ENCODE measurements around the gene ERCC1. TPM values are rescaled to one million over a fixed set of nuclear protein-coding genes. Genes with fewer than 3 reads are reported as not detected.

ERCC1 gene
- total RNA-seq, 1 donor from 2014 or later = 67.1 TPM

GRCh38 chr19:45470762-45471081 is 47.0 kb upstream of the ERCC1 start:
- no peaks in the 10 kb centered on the region for H3K27me3 ChIP-seq (ENCODE audit: control insufficient read depth, insufficient read depth, low read length)
- TF ChIP-seq, protein P1, sequence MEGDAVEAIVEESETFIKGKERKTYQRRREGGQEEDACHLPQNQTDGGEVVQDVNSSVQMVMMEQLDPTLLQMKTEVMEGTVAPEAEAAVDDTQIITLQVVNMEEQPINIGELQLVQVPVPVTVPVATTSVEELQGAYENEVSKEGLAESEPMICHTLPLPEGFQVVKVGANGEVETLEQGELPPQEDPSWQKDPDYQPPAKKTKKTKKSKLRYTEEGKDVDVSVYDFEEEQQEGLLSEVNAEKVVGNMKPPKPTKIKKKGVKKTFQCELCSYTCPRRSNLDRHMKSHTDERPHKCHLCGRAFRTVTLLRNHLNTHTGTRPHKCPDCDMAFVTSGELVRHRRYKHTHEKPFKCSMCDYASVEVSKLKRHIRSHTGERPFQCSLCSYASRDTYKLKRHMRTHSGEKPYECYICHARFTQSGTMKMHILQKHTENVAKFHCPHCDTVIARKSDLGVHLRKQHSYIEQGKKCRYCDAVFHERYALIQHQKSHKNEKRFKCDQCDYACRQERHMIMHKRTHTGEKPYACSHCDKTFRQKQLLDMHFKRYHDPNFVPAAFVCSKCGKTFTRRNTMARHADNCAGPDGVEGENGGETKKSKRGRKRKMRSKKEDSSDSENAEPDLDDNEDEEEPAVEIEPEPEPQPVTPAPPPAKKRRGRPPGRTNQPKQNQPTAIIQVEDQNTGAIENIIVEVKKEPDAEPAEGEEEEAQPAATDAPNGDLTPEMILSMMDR (IDR thresholded peaks at IDR 0.05; ENCODE audit: insufficient read depth, low read length, poor library complexity, severe bottlenecking) = no peak
- DNase-seq (ENCODE audit: low read depth) = no peak
- no peak overlapping the region for H3K4me3 ChIP-seq (ENCODE audit: low read depth, low read length)
- no peaks in the 10 kb centered on the region for H3K36me3 ChIP-seq (ENCODE audit: control insufficient read depth, insufficient read depth, low read length)

DNA sequence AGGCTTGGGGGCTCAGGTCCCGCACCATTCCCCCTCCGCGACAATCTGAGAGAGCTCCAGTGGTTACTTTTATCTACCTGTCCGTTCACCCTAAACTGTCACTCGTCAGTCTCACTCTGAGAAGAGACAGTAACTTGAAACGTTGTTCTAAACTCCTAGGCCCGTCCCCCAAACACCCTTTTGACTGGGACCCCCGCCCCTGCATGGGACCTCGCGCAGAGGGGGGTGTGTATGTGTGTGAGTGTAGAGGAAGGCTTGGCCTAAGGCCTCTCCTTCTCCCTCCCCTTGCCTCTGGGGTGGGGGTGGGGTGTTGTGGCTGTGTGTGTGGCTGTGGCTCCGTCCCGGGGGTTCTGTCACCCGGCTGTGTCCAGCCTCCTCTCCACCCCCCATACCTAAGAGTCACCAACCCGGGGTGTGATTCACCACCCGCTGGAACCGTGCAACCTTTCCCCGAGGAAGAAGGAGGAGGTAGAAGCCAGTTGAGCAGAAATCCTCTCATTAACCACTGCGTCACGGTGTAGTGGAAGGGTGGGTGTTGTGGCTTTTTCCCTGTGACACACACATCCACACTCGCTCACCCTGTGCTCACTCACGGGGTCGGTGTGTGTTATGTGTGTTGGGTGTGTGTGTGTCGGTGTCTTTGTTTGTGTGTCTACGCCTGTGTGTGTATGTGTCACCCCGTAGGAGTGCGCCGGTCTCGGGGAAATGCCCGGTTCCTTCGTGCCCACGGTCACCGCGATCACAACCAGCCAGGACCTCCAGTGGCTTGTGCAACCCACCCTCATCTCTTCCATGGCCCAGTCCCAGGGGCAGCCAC is 46.4 kb upstream of the ERCC1 start:
- TF ChIP-seq, protein P1 (IDR thresholded peaks at IDR 0.05; ENCODE audit: insufficient read depth, low read length, poor library complexity, severe bottlenecking) = no peak
- Histone ChIP-seq H3K27me3 (ENCODE audit: control insufficient read depth, insufficient read depth, low read length) (no peaks in the 10 kb centered on the region), H3K36me3 (ENCODE audit: control insufficient read depth, insufficient read depth, low read length) (no peaks in the 10 kb centered on the region), H3K4me3 (ENCODE audit: low read depth, low read length) (peak overlapping the region; percentile 59)
- no peak for DNase-seq (ENCODE audit: low read depth)

- no peak for DNase-seq (ENCODE audit: low read depth)
- peak overlapping the region; percentile 59 for H3K4me3 ChIP-seq (ENCODE audit: low read depth, low read length)
Observed at GRCh38 chr19:45469132-45469944, 45.6 kb upstream of the ERCC1 start.

DNA sequence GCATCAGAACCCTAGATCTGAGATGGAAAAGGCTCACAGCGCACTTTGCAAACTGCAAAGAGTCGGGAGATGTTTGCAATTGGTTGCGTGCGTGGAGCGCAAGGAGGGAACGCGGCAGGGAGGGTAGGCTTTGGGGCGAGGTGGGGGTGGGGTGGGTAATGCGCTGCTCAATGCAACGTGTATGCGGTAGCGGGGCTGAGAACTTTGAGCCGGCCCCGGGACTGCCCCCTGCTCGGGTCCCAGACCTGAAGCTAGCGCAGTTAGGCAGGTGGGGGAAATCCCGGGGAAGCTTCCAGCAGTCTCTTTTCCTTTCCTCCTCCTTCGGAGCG is 45.0 kb upstream of the ERCC1 start:
- DNase-seq (ENCODE audit: low read depth) = no peak
- TF ChIP-seq, protein P1 (IDR thresholded peaks at IDR 0.05; ENCODE audit: insufficient read depth, low read length, poor library complexity, severe bottlenecking) = no peak
- no peaks in the 10 kb centered on the region for H3K27me3 ChIP-seq (ENCODE audit: control insufficient read depth, insufficient read depth, low read length)
- peak overlapping the region; percentile 59 for H3K4me3 ChIP-seq (ENCODE audit: low read depth, low read length)
- H3K36me3 ChIP-seq (ENCODE audit: control insufficient read depth, insufficient read depth, low read length) = no peaks in the 10 kb centered on the region

More at GRCh38 chr19:45469132-45469944, 45.6 kb upstream of the ERCC1 start:
- Histone ChIP-seq H3K27me3 (ENCODE audit: control insufficient read depth, insufficient read depth, low read length) (no peaks in the 10 kb centered on the region), H3K36me3 (ENCODE audit: control insufficient read depth, insufficient read depth, low read length) (no peaks in the 10 kb centered on the region)
- TF ChIP-seq, protein P1 (IDR thresholded peaks at IDR 0.05; ENCODE audit: insufficient read depth, low read length, poor library complexity, severe bottlenecking) = no peak

DNA sequence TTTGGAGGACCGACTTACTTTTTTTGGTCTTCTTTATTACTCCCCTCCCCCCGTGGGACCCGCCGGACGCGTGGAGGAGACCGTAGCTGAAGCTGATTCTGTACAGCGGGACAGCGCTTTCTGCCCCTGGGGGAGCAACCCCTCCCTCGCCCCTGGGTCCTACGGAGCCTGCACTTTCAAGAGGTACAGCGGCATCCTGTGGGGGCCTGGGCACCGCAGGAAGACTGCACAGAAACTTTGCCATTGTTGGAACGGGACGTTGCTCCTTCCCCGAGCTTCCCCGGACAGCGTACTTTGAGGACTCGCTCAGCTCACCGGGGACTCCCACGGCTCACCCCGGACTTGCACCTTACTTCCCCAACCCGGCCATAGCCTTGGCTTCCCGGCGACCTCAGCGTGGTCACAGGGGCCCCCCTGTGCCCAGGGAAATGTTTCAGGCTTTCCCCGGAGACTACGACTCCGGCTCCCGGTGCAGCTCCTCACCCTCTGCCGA is 44.5 kb upstream of the ERCC1 start:
- no peak for DNase-seq (ENCODE audit: low read depth)
- TF ChIP-seq, protein P1 (IDR thresholded peaks at IDR 0.05; ENCODE audit: insufficient read depth, low read length, poor library complexity, severe bottlenecking) = no peak

More for the DNA sequence above, 44.5 kb upstream of the ERCC1 start:
- H3K4me3 ChIP-seq (ENCODE audit: low read depth, low read length) = peak overlapping the region; percentile 59
- no peaks in the 10 kb centered on the region for H3K36me3 ChIP-seq (ENCODE audit: control insufficient read depth, insufficient read depth, low read length)
- H3K27me3 ChIP-seq (ENCODE audit: control insufficient read depth, insufficient read depth, low read length) = no peaks in the 10 kb centered on the region

Data from kidney epithelial cell (primary cell).